ENCODE measurements around the gene ANTXR2. TPM values are rescaled to one million over a fixed set of nuclear protein-coding genes. Genes with fewer than 3 reads are reported as not detected.

The ANTXR2 gene
- total RNA-seq, 2 donors from 2014 or later: 86.1 to 133 TPM

DNA sequence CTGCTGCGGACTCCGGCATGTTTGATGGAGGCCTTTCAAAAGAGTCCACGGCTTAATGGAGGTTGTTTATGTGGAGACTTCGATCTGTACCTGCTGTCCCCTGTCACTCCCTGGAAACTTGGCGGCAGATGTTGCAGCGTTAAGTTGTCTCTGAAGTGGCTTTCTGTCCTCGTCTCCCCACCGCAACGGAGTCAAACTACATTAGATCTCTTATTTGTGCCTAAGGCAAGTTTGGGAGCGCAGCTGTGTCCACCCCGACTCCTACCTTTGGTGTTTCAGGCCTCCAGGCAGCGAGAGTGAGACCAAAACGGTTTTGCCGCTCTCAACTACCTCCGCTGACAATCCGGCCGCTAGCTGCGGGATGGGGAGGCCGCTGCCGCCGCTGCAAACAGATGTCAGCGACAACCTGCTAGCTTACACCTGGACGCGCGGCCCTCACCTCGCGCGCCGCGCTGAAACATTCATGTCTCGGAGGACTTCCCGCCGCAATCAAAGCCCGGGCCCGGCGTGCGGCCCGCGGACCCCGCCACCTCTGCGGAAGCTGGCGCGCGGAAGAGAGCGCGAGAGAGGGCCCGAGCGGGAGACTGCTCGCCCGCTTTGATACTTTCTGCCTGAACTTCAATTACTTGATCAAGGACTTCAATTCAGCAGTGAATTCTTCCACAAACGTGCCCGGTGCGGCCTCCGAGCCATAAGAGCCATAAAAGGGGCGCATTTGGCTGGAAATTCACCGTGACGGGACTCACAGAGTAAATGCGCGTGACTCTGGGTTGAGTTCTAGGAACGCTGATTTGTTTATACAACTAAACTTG is 108.4 kb downstream of the ANTXR2 start:
- no peaks in the 10 kb centered on the region for H3K36me3 ChIP-seq
- H3K4me3 ChIP-seq: no peak overlapping the region
- 67% methylated on average over 60 of the region's 60 CpGs for WGBS
- TF ChIP-seq POLR2A (IDR thresholded peaks at IDR 0.05) (no peak), POLR2AphosphoS5 (IDR thresholded peaks at IDR 0.05) (no peak)
- TF ChIP-seq, protein P1, sequence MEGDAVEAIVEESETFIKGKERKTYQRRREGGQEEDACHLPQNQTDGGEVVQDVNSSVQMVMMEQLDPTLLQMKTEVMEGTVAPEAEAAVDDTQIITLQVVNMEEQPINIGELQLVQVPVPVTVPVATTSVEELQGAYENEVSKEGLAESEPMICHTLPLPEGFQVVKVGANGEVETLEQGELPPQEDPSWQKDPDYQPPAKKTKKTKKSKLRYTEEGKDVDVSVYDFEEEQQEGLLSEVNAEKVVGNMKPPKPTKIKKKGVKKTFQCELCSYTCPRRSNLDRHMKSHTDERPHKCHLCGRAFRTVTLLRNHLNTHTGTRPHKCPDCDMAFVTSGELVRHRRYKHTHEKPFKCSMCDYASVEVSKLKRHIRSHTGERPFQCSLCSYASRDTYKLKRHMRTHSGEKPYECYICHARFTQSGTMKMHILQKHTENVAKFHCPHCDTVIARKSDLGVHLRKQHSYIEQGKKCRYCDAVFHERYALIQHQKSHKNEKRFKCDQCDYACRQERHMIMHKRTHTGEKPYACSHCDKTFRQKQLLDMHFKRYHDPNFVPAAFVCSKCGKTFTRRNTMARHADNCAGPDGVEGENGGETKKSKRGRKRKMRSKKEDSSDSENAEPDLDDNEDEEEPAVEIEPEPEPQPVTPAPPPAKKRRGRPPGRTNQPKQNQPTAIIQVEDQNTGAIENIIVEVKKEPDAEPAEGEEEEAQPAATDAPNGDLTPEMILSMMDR (IDR thresholded peaks at IDR 0.05): no peak
- no peak for DNase-seq (ENCODE audit: low spot score)
- H3K27ac ChIP-seq: peak overlapping the region in 1 of 2 donors; percentile 23
- no peaks in the 10 kb centered on the region for H3K4me1 ChIP-seq (replicated peaks)
- H3K27me3 ChIP-seq (replicated peaks; ENCODE audit: insufficient read depth): no peaks in the 10 kb centered on the region
- no peaks in the 10 kb centered on the region for H3K9me3 ChIP-seq
- intact Hi-C loops (cut with DNase I): no loop called here

DNA sequence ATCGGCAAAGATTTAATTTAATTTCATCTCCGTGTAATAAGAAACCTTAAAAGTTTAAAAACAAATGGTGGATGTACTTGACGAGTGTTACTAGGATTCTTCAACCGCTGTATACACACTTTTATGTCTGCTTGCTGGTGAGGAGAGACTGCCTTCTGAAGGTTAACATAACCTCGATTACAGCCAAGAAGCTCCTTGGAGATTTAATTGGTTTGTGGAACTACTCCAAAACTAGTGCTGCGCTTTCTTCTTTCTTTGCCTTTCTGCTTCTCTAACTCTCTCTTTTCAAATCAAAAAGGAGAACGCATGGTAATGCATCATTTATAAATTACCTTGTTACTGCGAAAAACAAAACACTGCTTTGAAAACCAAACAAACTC is 109.0 kb downstream of the ANTXR2 start:
- no peaks in the 10 kb centered on the region for H3K36me3 ChIP-seq
- intact Hi-C loops (cut with DNase I): no loop called here
- H3K27me3 ChIP-seq (replicated peaks; ENCODE audit: insufficient read depth): no peaks in the 10 kb centered on the region
- no peaks in the 10 kb centered on the region for H3K9me3 ChIP-seq
- H3K4me3 ChIP-seq: no peak overlapping the region
- TF ChIP-seq POLR2AphosphoS5 (IDR thresholded peaks at IDR 0.05) (no peak), POLR2A (IDR thresholded peaks at IDR 0.05) (no peak)
- TF ChIP-seq, protein P1 (IDR thresholded peaks at IDR 0.05): no peak
- H3K4me1 ChIP-seq (replicated peaks): no peaks in the 10 kb centered on the region
- DNase-seq (ENCODE audit: low spot score): no peak
- WGBS: 77% methylated on average over 8 of the region's 8 CpGs
- peak overlapping the region in 1 of 2 donors; percentile 23 for H3K27ac ChIP-seq

DNA sequence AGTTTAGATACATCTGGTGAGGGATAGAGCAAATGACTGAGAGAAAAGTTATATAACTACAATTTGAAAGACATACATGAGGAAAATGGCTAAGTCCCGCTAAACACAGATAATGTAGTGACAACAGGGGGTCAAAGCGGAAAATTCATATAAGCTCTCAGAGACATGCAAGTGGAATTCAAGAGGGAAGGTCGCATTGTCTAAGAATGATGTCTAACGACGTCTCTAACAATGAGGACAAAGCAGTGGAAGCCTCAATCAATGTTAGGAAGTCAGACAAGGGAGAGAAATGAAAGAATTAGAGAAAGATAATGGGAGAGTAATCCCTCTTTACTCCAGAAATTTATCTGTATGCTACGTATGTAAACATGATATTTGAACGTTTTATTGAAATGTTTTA is 113.4 kb downstream of the ANTXR2 start:
- whole genome bisulfite sequencing: 93% methylated on average over 7 of the region's 7 CpGs
- intact Hi-C loops (cut with DNase I): loop anchor here (10.0 kb wide), 1 partner anchor 915 kb away; no protein-coding TSS in a partner anchor
- DNase-seq (ENCODE audit: low spot score): no peak

DNA sequence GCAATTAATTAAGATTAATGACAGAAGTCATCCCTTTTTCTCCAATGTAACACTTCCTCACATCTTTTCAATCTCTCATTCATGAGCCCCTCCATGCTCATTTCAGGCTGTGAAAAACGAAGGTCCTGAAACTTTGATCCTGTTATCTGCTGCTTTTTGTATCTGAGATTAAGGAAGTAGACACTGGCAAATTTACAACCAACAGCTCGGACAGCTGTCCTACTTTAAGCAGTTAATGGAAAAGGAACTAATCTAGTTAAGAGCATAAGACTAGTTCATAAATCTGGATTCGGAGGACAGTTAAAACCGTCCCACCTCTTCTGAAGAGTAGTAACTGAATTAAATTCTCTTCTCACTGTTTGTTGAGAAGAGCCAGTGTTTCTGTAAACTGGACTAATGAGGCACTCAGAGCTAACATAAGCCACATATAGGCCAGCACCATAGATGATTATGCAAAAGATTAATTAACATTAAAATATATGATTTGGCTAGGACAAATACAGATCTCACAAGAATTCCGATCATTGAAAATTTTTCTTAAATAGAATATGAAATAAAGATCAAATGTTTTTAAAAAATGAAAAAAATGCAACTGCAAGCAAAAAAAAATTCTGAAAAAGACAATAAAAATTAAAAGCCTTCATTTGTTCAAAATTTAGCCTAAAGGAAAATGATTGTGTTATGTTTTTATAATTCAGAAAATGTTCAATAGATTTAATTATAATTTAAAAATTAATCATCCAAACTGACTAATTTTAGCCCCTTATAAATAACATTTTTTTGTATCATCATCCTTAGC is 114.4 kb downstream of the ANTXR2 start:
- WGBS: 48% methylated on average over 5 of the region's 5 CpGs
- DNase-seq (ENCODE audit: low spot score): no peak
- H3K4me1 ChIP-seq (replicated peaks): no peaks in the 10 kb centered on the region
- TF ChIP-seq POLR2AphosphoS5 (IDR thresholded peaks at IDR 0.05): no peak
- TF ChIP-seq, protein P1 (IDR thresholded peaks at IDR 0.05): no peak
- no peak for TF ChIP-seq POLR2A (IDR thresholded peaks at IDR 0.05)
- no peaks in the 10 kb centered on the region for H3K27me3 ChIP-seq (replicated peaks; ENCODE audit: insufficient read depth)
- no peaks in the 10 kb centered on the region for H3K36me3 ChIP-seq
- intact Hi-C loops (cut with DNase I): loop anchor here (10.0 kb wide), 1 partner anchor 914 kb away; no protein-coding TSS in a partner anchor
- H3K9me3 ChIP-seq: no peaks in the 10 kb centered on the region
- H3K27ac ChIP-seq: peak overlapping the region in 1 of 2 donors; percentile 15
- no peak overlapping the region for H3K4me3 ChIP-seq

More for the DNA sequence above, 113.4 kb downstream of the ANTXR2 start:
- no peaks in the 10 kb centered on the region for H3K27me3 ChIP-seq (replicated peaks; ENCODE audit: insufficient read depth)
- no peaks in the 10 kb centered on the region for H3K9me3 ChIP-seq
- no peaks in the 10 kb centered on the region for H3K4me1 ChIP-seq (replicated peaks)
- TF ChIP-seq POLR2A (IDR thresholded peaks at IDR 0.05) (no peak), POLR2AphosphoS5 (IDR thresholded peaks at IDR 0.05) (no peak)
- TF ChIP-seq, protein P1 (IDR thresholded peaks at IDR 0.05): no peak
- H3K4me3 ChIP-seq: no peak overlapping the region
- H3K27ac ChIP-seq: no peak overlapping the region
- H3K36me3 ChIP-seq: no peaks in the 10 kb centered on the region

Data from prostate gland (tissue), 2 donors.